GM13977 (cell line): ENCODE results near the gene KRTAP5-3.

Experiments used
- DNase-seq: peaks from one replicate; pipeline ENCODE4 v3.0.0; 2012; ENCODE audit warnings: low spot score
- in situ Hi-C: fragments of 300-500 bp; cut with MboI; formaldehyde crosslinking; loops from one replicate; pipeline ENCODE4 v1.12.0; 2022; ENCODE audit warnings: low sequenced_read_pairs, low pct_unique_long_range_greater_than_20kb, mixed read lengths, inconsistent platforms; ENCODE audit not compliant: unreplicated experiment
- TF ChIP-seq, protein P1 (sequence below): IDR thresholded peaks from 2 replicates; pipeline ENCODE4 v1.5.1; 2012; ENCODE audit warnings: mild to moderate bottlenecking, control low read depth; ENCODE audit not compliant: insufficient read depth; ENCODE audit errors: extremely low read depth, missing control alignments

KRTAP5-3 gene

DNA sequence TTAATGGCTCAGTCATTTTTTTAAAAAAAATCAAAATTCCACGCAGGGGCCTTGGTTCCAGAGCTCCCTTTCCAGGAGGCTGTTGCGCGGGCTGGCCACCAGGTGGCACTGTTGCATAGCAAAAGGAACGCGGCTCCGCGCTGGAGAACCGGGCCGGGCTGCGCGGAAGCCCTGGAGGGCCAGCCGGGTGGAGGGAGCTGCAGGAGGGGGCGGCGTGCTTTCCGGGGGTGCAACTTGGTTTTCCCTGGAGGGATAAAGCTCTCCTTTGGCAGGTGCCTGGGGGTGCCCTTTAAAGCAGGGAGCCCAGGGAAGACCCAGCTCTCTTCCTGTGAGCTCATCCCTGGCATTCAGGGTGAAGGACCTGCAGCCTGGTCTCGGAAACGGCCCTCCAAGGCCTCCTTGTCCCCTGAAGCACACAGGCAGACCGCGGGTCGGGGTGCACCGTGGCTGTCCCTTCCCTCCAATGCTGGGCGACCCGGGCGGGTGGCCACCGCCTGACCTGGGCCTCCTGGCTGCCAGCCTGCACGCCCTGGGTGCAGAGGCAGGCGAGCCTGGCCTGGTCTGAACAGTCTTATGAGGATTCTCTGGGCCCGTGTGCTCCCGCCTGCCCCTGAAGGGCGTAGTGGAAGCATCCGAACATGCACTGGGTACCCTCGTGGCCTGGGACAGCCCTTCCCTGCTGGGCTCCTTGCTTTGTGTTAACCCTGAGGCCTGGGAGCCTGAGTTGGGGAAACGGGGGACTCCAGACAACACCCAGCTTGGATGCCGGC, 44.7 kb upstream of the KRTAP5-3 start:
- peak; percentile 93 for DNase-seq
- TF ChIP-seq, protein P1, sequence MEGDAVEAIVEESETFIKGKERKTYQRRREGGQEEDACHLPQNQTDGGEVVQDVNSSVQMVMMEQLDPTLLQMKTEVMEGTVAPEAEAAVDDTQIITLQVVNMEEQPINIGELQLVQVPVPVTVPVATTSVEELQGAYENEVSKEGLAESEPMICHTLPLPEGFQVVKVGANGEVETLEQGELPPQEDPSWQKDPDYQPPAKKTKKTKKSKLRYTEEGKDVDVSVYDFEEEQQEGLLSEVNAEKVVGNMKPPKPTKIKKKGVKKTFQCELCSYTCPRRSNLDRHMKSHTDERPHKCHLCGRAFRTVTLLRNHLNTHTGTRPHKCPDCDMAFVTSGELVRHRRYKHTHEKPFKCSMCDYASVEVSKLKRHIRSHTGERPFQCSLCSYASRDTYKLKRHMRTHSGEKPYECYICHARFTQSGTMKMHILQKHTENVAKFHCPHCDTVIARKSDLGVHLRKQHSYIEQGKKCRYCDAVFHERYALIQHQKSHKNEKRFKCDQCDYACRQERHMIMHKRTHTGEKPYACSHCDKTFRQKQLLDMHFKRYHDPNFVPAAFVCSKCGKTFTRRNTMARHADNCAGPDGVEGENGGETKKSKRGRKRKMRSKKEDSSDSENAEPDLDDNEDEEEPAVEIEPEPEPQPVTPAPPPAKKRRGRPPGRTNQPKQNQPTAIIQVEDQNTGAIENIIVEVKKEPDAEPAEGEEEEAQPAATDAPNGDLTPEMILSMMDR = peak; percentile 98
- in situ Hi-C loops = no loop called here

DNA sequence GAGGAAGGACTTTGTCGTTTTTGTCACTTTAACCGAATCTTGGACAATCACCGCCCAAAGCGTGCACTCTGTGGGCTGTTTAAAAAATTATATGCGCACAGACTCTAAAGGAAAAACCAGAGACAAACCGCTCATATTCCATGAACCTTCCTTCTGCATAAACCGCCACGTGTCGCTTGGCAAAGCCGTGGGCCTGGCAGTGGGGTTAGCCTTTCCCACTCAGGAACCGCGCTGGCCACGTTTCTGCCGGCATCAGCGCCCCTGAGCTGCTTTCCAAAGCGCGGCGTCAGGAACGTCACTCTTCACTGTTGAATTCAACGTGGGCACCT, 44.1 kb upstream of the KRTAP5-3 start:
- DNase-seq = no peak
- in situ Hi-C loops = no loop called here
- TF ChIP-seq, protein P1 = no peak

DNA sequence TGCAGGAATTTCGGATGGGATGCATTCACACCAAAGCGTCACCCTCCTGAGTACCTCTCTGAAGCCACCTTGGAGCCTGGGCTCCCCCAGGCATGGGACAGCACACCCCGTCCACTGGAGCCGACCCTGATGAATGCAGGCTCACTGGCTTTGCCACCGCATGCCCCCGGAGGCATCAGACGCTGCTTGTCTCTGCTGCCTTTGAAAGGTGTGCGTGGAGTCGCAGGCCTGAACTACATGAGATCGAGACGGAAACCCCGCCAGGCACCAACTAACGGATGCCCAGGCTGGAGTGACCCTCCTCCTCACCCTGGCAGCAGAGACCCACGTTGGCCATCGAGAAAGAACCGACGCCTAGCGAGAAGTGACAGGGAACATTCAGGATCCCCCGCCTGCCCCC, 43.8 kb upstream of the KRTAP5-3 start:
- TF ChIP-seq, protein P1 = no peak
- DNase-seq = no peak
- in situ Hi-C loops = no loop called here

DNA sequence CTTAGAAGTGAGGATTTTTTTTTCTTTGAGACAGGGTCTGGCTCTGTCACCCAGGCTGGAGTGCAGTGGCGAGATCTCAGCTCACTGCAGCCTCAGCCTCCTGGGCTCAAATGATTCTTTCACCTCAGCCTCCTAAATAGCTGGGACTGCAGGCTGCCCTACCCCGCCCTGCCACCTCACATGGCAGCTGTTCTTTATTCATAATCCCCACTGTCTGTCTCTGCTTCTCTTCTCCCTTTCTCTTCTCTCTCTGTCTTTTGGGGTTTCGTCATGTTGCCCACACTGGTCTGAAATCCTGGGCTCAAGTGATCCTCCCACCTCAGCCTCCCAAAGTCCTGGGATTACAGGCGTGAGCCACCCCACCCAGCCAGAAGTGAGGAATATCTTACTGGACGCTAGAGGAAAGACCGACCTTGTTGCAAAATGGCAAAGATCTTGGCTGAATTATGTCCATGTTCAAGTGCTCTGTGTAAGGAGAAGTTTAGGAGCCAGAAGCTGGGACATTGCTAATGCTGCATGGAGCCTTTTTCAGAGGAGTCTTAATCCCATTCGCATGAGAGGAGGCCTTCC, 43.2 kb upstream of the KRTAP5-3 start:
- DNase-seq = no peak
- TF ChIP-seq, protein P1 = no peak
- in situ Hi-C loops = no loop called here

DNA sequence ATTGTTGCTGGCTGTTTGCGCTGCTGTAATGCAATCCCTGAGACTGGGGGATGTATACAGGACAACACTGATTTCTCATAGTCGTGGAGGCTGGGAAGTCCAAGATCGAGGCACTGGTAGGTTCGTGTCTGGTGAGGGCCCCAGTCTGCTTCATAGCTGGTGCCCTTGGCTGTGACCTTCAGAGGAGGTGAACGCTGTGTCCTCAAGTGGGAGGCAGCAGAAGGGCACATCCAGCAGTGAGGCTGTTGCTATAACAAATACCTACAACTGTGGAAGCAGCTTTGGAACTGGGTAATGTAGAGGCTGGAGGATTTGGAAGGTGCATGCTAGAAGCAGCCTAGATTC, 42.6 kb upstream of the KRTAP5-3 start:
- DNase-seq = no peak
- in situ Hi-C loops = no loop called here
- TF ChIP-seq, protein P1 = no peak

DNA sequence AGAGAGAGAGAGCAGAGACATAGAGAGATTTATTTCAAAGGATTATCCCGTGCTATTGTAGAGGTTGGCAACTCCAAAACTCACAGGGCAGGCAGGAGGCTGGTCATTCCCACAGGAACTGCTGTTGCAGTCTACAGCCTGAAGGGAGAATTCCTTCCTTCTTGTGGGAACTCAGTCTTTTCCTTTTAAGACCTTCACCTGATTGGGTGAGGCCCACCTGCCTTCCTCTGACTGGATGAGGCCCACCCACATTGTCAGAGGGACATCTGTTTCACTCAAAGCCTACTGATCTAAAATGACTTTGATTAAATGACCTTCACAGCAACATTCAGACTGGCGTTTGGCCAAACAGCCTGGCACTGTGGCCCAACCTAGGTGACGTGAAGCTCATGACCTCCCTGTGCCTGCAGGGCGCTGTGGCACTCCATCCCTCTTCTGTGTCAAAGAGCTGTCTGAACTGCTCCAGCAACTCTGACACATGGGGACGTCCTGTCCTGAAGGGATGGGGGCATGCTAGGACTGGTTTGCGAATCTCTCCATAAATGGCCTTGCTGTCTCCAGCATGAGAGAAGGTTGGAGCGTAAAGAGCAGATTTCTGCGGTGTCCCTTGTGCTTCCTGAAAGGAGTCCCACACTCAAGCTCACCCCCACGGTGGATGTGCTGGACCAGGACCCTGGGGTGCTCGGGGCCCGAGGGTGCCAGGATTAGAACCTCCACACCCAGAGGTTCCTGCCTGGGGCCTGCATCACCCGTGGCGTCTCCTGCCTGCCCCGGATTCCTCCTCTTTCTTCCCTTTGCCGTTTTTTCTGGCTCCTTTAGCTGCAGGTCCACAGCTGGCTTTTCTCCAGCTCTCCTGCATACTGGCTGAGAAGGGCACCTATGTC, 42.0 kb upstream of the KRTAP5-3 start:
- in situ Hi-C loops = no loop called here
- TF ChIP-seq, protein P1 = no peak
- DNase-seq = no peak
